ENCODE data around the gene SLC6A17.

The SLC6A17 gene

DNA sequence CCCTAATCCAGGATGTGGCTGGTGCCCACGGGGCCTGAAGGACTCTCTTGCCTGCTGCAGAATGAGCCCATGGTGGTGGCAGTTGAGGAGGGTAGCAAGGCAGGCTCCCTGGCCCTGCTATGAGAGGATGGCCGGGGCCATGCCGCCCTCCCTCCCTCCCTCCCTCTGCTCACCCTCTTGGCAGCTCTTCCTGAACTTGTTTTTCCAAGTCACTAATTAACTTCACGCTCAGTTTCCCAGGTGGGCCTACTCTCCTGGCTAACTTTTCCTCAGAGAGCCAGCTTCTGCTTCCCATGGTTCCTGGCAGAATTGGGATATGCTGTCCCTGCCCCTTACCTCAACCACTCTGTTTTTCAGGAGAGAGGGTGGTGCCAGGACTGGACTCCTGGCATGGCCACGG is 70.0 kb downstream of the SLC6A17 start:
- DNase-seq (ENCODE audit: low read depth in 2 of 2): no peak

DNA sequence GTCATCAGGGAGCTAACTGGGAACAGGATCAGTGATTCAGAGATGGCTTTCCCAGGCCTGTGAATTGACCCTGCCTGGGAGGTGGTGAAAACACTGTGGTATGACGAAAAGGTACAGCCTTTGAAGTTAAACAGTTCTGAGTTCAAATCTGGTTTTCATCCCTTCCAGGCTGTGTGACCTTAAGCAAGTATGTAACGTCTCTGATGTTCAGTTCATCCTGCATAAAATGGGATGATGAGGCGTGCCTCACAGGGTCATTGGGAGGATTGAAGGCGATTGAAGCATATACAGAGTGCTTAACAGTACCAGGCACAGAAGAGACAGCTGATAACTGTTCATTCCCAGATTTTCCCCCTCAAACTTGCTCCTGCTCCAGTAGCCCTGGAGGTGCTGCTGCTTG is 70.8 kb downstream of the SLC6A17 start:
- DNase-seq (ENCODE audit: low read depth in 2 of 2): no peak

DNA sequence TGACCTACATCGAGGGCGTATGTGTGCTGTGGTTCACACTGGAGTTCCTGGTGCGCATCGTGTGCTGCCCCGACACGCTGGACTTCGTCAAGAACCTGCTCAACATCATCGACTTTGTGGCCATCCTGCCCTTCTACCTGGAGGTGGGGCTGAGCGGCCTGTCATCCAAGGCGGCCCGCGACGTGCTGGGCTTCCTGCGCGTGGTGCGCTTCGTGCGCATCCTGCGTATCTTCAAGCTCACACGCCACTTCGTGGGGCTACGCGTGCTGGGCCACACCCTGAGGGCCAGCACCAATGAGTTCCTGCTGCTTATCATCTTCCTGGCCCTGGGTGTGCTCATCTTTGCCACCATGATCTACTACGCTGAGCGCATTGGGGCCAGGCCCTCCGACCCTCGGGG is 72.8 kb downstream of the SLC6A17 start:
- DNase-seq (ENCODE audit: low read depth in 2 of 2): no peak

DNA sequence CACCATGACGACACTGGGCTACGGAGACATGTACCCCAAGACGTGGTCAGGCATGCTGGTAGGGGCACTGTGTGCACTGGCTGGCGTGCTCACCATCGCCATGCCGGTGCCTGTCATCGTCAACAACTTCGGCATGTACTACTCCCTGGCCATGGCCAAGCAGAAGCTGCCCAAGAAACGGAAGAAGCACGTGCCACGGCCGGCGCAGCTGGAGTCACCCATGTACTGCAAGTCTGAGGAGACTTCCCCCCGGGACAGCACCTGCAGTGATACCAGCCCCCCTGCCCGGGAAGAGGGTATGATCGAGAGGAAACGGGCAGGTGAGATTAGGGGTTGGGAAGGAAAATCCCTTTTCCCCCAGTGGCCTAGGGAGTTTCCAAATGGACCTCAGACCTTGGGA is 73.3 kb downstream of the SLC6A17 start:
- DNase-seq (ENCODE audit: low read depth in 2 of 2): no peak

DNA sequence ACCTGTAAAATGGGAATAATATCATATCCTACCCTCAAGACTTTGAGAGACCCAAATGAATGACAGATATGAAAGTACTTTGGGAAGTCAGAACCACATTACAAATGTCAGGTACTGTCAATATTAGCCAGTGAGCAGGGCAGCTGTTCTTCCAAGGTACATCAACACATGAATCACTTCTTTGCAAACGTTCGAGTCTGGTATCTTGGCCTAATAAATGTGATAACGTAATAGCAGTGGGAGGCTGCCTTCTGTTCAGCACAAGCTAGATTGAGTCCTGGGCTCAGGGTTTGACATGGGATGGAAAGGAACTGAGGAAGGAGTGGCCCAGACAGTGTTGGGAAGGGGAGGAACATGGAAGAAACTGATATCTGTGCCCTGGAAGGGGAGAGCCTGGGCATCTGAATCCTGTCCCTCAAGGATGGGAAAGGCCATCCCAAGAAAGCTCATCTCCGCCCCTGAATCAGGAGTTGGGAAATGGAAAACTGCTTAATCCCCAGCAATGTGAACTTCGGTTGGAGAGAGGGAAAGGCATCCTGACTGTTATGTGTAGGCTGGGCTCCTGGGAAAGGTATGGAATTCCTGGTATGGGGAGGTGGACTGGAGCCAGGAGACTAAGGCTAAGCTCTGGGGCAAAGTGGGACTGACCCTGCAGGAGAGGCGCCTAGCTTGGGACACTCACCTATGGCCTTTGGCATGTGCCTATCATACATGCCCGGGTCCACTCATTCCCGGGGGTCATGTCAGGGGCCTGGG is 74.1 kb downstream of the SLC6A17 start:
- no peak for DNase-seq (ENCODE audit: low read depth in 2 of 2)

DNA sequence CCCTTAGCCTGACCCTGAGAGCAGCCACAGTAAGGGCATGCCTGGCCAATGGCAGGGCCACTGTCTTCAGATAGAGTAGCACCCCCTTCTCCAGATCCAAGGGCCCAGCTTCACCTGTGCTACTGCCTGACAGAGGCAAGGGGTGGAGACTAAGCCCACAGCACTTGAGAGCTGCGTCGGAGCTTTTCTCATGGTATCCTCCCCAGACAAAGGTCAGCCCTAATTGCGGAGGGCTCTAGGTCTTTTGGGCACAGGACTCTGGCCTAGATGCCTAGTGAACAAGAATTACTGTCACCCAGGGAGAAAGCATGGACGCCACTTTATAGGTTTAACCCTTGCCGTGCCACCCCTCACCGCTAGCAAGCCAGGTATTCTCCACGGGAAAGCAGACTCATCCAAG is 74.9 kb downstream of the SLC6A17 start:
- no peak for DNase-seq (ENCODE audit: low read depth in 2 of 2)

DNA sequence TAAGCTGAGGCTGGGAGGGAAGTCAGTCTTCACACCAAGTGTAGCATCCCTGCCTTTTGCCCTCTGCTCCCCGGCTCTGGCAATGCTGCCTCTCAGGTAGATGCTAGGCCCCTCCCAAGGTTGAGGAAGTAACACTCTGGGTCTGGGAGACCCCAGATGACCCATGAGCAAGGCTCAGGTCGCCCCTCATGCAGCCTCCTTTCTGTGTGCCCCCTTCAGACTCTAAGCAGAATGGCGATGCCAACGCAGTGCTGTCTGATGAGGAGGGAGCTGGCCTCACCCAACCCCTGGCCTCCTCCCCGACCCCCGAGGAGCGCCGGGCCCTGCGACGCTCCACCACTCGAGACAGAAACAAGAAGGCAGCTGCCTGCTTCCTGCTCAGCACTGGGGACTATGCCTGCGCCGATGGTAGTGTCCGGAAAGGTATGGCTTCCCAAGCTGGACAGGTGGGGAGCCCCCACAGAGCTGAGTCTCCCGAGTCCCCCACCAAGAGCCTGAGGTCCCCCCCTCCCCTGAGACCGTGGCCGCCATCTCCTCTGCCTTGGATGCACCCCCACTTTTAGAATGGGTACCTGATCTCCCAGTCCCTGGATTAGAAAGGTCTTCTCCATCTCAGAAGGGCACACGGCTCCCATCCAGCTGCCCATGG is 75.6 kb downstream of the SLC6A17 start:
- DNase-seq (ENCODE audit: low read depth in 2 of 2): no peak

DNA sequence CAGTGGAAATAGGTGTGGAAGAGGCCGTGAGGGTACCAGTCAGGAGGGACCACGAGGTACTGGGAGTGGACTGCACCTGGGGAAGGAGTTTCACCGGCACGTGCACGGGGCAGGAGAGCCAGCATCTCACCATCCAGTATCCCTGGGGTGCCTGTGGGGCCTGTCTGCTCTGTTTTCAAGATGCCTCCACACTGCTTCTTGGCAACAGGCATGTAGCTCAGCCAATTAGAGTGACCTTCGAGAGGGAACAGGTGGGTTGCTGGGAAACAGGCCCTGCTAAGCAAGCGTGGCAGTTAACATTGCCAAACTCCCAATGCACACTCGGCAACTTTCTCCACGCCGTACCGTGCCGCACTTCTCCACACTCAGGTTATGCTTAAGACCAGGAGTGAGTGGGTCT is 77.5 kb downstream of the SLC6A17 start:
- no peak for DNase-seq (ENCODE audit: low read depth in 2 of 2)

DNA sequence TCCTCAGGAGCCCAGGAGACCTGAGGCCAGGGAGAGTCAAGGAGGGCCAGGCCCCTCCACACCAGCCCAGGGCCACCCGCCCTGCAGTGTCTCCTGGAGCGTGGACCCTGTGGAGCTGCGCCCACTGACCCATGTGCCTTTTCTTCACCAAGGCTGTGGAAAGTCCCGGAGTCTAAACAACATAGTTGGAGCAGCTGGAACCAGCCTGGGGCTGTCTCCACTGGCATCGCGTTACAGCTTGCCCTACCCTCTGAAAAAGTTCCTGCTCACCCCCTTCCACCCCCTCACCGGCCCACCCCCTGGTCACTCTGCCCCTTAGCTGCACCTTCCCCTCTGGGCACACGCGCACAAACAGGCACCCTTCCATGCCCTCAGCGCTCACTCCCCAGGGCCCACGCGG is 78.1 kb downstream of the SLC6A17 start:
- no peak for DNase-seq (ENCODE audit: low read depth in 2 of 2)

DNA sequence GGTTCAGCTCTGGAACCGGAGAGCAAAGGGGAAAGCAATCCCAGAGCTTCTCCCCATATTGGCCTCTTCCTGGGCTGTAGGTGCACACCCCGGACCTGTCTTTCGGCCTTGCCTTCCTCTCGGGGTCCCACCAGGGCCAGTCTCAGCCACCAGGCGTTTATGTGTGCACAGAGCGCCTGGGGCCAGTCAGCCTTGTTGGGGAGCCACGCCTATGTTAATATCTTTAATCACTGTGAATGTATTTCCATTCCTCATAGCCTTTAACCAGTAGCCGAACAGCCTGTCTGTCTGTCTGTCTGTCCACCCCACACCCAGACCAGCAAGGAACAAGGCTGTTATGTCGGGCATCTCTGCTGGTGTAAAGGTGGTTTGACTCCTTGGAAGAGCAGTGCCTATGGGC is 78.6 kb downstream of the SLC6A17 start:
- DNase-seq (ENCODE audit: low read depth in 2 of 2): no peak

DNA sequence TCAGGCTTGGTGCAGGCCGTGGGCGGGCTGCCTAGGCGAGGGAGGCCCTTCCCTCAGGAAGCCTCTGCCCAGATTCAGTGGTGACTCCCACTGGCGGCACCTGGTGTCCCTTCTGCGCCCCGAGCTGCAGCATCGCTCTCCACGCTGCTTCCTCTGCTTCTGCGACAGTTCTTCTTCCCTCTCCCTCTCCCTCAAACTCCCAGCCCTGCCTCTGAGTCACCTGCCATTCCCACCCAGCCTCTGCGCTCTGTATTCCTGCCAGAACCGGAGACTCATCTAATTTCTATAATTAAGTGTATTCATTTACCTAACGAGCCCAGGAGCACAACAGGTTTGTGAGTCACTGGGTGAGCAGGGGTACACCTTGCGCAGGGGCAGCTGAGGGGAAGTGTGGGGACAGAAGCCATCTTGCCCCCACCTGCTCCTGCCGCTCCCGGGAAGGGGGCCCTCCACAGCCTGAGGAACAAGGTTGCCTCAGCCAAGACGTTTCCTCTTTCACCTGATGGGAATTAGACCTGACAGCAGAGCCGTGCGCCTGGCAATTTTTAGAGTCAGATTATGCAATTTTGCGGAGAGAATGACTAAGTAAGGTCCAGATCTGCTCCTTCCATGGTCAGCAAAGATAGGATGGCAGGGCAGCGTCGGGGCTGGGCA is 79.2 kb downstream of the SLC6A17 start:
- DNase-seq (ENCODE audit: low read depth in 2 of 2): no peak

DNA sequence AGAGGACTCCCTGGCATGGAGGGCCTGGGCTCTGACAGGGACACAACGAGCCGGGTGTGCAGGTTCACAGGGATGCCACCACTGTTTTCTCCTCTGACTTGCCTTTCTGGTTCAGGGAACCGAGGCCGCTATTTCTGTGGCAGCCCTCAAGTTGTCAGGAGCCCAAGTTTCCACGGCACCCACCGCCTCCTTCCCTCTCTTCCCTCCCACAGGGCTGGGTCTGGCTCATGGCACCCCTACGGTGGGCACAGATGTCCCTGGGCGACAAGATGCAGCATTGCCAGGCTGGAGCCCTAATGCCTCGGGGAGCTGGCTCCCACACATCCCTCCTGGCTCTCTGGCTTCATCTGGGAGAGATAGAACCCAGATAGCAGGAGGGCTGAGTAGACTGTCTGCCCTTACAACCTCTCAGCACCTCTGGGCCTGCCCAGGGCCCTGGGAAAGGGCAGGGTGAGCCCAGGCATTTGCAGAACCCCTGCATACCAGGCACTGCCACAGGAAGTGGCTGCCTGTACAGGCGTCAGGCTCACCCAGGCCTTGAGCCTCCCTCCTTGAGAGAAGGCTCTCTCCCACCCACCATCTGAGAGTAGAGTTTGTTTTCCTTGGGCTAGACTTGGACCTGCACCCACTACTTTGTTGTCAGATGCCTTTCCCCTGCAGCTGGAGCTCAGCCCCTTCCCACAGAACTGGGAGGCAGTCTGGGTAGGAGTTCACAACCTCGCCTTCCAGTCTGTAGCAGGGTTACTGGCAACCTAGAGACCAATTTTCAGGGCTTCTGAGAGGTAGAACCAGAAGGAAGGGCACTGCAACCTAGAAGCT is 80.3 kb downstream of the SLC6A17 start:
- DNase-seq (ENCODE audit: low read depth in 2 of 2): no peak

DNA sequence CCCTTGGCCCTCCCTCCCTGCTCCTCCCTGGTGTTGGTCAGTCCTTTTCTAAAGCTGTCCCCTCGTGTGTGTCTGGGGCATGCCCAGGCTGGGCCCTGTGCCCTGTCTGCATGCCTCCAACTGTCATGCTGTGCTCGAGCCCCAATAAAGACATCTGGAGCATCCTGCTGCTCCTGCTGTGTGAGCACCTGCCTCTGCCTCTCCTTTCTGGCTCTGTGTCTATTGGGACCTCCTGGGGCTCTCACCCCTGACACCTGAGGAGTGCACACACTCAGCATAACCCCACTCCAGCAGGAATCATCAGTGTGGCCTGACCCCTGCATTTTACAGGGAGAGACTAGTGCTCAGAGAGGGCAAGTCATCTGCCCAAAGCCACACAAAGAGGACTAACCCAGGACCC is 83.6 kb downstream of the SLC6A17 start:
- DNase-seq (ENCODE audit: low read depth in 2 of 2): no peak

DNA sequence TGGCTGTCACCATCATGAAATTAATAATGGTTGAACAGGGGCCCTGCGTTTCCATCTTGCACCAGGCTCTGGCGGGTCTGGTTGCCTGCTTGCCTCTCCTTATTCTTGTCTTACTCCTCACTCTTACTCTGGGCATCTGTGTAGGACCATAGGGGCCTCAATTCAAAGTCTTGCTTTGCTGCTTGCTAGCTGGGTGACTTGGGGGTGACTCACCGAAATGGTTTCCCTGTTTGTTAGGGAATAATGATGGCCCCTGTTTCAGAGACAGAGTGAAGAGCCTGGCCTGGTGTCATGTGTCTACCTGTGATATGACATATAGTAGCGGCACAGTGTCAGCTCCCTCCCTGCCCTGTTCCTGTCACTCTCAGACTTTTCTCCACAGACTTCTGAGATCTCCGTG is 84.4 kb downstream of the SLC6A17 start:
- DNase-seq (ENCODE audit: low read depth in 2 of 2): no peak

DNA sequence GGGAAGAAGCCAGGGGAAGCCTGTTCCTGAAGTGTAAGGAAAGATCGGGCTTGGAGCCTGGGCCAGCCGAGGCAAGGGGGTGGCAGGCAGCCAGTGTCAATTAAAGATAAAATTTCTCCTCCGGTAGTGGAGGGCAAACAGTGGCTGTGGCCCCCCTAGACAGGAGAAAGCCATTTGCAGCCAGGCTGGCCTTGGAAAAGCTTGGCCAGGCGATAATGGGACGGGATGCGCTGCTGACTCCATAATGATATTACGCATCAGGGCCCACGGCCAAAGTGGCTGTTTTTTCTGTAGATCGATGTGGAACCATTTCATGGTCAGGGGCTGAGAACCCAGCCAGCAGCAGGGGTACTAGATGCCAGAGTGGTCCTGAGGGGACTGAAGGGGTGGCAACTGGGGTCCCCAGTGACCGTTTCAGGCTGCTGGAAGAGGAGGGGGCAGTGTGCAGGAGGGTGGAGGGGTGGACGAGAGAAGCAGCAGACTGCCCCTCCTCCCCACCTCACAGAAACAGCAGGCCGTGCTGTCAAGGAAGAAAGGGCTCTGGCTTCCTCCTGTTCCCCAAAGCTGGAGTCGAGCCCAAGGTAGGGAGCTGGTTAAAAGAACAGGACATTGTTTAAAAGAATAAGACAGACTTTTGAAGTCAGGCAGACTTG is 85.0 kb downstream of the SLC6A17 start:
- no peak for DNase-seq (ENCODE audit: low read depth in 2 of 2)

DNA sequence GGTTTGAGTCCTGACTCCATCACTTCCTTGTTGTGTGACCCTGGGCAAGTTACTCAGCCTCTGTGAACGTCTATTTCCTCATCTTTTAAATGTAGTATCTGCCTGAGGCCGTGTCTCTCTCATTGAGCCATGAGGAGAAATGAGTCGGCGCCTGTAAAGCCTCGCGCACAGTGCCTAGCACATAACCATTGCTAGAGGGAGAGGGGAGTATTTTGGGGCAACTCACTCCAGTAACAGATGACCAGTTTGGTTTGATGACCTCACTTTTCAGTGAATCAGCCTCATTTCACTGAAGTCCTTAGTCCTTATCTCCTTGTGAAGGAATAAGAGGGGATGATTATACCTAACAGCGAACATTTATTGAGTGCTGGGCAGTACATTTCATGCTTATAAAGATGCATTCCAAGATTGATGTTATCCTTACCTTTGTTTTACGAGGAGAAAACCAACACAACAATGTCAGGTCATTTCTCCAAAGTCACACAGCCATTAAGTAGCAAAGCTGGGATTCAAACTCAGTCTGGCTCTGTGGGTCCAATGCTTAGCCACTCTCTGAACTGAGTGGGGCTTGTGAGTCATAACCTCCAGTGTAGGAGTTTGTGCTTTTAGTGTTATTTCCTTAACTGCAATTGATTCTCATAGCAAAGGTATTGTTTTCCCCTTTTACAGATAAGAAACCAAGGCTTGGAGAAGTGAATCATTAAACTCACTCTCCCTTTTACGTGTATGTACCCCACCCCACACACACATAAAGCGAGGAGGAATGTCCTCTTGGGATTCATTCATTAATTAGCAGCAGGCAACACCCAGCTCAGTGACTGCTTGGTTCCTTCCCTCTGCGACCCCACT is 85.8 kb downstream of the SLC6A17 start:
- peak; percentile 35 to 53 for DNase-seq (ENCODE audit: low read depth in 2 of 2)

DNA sequence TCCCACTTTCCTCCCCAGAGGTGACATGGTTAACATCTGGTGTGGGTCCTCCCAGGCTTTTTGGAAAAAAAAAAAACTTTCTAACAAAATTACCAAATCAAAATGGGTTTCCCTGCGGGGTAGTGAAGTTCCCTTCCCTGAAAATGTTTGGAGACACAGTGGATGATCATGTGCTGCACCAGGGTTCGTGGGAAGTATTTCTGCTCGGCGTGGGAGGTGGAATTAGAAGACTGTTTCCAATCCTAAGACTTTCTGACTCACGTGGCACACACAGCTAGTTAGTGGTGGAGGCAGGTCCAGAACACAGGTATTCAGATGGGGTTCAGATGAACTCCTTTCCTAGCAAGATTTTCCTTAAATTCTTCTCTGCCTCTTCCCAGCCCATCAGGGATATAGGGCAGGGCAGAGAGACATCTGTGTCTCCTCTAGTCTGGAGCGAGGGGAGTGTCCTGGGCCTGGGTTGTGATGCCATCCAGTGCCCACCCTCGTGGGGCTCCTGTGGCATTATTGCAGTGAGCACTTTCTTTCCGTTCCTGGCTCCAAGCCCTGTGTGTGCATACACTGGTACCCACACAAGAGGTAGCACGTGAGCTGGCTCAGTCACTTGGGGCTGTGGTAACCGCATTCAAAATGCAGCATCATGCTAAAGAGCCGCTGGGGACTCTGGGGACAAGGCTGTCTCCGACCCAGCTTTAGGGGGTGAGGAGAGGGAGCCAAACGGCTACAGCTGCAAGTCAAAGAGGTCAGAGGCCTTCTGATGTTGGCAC is 87.3 kb downstream of the SLC6A17 start:
- DNase-seq (ENCODE audit: low read depth in 2 of 2): no peak

DNA sequence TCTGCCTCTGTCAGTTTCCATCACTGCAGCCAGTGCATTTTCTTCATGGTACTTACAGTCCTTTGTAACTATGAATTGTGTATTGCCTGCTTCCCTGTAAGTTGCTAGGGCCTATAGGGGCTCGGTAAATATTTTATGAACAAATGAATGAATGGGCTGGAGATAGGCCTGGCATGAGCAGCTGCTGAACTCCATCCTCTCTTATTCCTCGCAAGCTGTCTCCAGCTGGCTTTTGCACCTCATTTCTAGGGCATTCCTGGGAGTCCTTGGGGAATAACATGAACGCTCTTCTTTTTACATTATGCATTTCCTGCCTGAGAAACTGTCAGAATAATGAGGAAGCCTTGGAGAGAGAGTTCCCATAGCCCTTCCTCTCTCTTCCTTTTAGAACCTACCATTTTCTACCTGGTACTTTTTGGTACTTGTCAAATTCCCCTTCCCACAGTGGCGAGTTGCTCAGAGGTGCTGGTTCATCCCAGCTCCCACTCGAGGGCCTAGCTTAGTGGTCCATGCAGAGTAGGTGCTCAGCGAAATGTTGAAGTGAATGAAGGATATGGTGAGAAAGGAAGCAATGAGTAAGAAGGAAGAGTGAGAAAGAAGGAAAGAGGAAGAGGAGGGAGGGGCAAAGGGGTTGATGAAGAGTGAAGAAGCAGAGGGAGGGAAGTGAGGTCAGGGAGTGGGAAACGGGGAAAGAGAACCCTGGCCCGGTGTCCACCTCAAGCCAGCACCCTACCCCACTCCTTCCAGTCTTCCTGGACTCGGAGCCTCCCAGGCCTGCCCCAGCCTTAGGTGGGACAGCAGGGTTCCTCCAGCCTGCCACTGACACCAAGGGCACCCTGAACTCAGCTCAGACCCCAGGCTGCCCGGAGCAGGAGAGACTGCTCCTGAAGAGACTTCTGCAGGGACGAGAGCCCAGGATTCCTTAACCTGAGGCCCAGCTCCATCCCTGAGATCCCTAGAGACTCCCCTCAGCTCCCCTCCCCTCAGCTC is 89.4 kb downstream of the SLC6A17 start:
- no peak for DNase-seq (ENCODE audit: low read depth in 2 of 2)

Data from stimulated activated CD8-positive, alpha-beta memory T cell treated with anti-CD3 and anti-CD28 coated beads, Interleukin-2, amount 100 ng/mL, for 48 hours (primary cell).